Uterus (tissue), 2 donors: ENCODE data around the gene HS6ST3.
"Not testable (repeated sequence)": the region's sequence is repeated elsewhere in the genome, so short reads cannot be mapped to it uniquely, and the experiment has no call there.

ENCODE experiments used
- POLR2A ChIP-seq, 2 donors: fragments of 450-650 bp; IDR thresholded peaks; one replicate each; pipeline ENCODE4 v1.6.1; 2016; ENCODE audit warnings: antibody characterized with exemption in 2 of 2, mild to moderate bottlenecking in 1 of 2, moderate library complexity in 1 of 2
- TF ChIP-seq, protein P1 (sequence below), 4 experiments: fragments of 200-600 bp in 2 of 4; fragments of 450-650 bp in 2 of 4; sonication (generic) in 2 of 4; IDR thresholded peaks; one replicate each; pipeline ENCODE4 v1.5.1; 2016 to 2019; ENCODE audit warnings: antibody characterized with exemption in 4 of 4, mild to moderate bottlenecking in 2 of 4, moderate library complexity in 1 of 4

DNA sequence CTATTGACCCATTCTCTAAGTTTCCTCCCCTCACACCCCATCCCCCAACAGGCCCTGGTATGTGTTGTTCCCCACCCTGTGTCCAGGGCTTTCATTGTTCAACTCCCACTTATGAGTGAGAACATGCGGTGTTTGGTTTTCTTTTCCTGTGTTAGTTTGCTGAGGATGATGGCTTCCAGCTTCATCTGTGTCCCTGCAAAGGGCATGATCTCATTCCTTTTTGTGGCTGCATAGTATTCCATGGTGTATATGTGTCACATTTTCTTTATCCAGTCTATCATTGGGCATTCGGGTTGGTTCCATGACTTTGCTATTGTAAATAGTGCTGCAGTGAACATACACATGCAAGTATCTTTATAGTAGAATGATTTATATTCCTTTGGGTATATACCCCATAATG is 25.5 kb downstream of the HS6ST3 start:
- TF ChIP-seq, protein P1, sequence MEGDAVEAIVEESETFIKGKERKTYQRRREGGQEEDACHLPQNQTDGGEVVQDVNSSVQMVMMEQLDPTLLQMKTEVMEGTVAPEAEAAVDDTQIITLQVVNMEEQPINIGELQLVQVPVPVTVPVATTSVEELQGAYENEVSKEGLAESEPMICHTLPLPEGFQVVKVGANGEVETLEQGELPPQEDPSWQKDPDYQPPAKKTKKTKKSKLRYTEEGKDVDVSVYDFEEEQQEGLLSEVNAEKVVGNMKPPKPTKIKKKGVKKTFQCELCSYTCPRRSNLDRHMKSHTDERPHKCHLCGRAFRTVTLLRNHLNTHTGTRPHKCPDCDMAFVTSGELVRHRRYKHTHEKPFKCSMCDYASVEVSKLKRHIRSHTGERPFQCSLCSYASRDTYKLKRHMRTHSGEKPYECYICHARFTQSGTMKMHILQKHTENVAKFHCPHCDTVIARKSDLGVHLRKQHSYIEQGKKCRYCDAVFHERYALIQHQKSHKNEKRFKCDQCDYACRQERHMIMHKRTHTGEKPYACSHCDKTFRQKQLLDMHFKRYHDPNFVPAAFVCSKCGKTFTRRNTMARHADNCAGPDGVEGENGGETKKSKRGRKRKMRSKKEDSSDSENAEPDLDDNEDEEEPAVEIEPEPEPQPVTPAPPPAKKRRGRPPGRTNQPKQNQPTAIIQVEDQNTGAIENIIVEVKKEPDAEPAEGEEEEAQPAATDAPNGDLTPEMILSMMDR (IDR thresholded peaks at IDR 0.05), result not testable (repeated sequence)
- TF ChIP-seq POLR2A (IDR thresholded peaks at IDR 0.05), result not testable (repeated sequence)
